ENCODE measurements around the gene ACSL3.

- no peak for TF ChIP-seq POLR2A (IDR thresholded peaks at IDR 0.05)
- TF ChIP-seq CTCF (IDR thresholded peaks at IDR 0.05), result no peak
Observed at GRCh38 chr2:222907048-222907447, 46.2 kb downstream of the ACSL3 start.

All from Peyer's patch (tissue), 4 donors.